ENCODE measurements around the gene PPP1R1C.

Gene PPP1R1C

DNA sequence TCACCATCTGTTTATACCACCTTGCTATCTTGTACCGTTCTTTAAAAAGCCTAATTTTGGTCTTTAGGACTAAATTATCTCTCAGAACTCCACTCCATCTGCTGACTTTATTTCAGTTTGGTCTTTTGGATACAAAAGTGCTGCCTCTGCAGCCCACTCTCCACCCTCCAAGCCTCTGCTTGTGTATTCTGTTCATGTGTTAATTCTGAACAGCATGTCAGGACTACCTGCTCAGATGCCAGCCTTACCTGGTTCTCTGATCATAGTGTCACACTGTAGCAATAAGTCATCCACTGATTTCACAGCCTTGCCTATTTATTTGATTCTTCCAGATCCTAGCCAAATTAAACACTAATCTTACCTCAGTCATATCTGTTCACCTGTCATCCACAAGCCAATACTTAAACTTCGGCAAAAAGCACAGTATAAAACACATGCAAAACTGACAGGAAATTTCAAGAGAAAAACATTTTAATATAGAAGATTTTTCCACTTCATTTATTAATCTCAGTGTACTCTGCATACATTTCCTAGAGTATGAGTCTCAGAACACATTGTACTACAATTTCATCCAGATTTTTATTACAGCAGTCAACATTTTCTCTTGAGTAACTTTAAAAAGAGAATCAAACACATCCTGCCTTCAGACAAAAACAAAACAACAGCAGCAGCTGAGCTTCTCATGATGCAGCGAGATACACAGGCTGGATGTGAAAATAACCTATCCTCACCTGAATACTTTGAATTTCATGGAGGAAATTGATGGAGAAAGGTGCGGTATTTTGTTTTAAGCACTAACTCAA is 64.9 kb downstream of the PPP1R1C start:
- H3K79me2 ChIP-seq (ENCODE audit: control insufficient read depth, low read length): no peaks in the 10 kb centered on the region
- no peaks in the 10 kb centered on the region for H3F3A ChIP-seq (ENCODE audit: control insufficient read depth, insufficient read depth)
- H3K9me3 ChIP-seq (ENCODE audit: control insufficient read depth, insufficient read depth, low read length): no peaks in the 10 kb centered on the region
- no peak overlapping the region for H3K27ac ChIP-seq (ENCODE audit: low read depth, low read length)
- H3K9me2 ChIP-seq (replicated peaks; ENCODE audit: control insufficient read depth, low read length): no peaks in the 10 kb centered on the region
- no peaks in the 10 kb centered on the region for H3K27me3 ChIP-seq (ENCODE audit: control insufficient read depth, low read length)
- no peaks in the 10 kb centered on the region for H3K36me3 ChIP-seq (ENCODE audit: control insufficient read depth, low read length)
- no peaks in the 10 kb centered on the region for H3K4me1 ChIP-seq (ENCODE audit: control insufficient read depth, low read length)
- no peak overlapping the region for H3K4me3 ChIP-seq (ENCODE audit: low read length)
- H3K4me2 ChIP-seq (ENCODE audit: low read length): no peak overlapping the region
- no peaks in the 10 kb centered on the region for H4K20me1 ChIP-seq (ENCODE audit: control insufficient read depth, insufficient read depth, low read depth, low read length)
- no peak for TF ChIP-seq EZH2phosphoT487 (IDR thresholded peaks at IDR 0.05; ENCODE audit: borderline replicate concordance, low read length)
- TF ChIP-seq, protein P1, sequence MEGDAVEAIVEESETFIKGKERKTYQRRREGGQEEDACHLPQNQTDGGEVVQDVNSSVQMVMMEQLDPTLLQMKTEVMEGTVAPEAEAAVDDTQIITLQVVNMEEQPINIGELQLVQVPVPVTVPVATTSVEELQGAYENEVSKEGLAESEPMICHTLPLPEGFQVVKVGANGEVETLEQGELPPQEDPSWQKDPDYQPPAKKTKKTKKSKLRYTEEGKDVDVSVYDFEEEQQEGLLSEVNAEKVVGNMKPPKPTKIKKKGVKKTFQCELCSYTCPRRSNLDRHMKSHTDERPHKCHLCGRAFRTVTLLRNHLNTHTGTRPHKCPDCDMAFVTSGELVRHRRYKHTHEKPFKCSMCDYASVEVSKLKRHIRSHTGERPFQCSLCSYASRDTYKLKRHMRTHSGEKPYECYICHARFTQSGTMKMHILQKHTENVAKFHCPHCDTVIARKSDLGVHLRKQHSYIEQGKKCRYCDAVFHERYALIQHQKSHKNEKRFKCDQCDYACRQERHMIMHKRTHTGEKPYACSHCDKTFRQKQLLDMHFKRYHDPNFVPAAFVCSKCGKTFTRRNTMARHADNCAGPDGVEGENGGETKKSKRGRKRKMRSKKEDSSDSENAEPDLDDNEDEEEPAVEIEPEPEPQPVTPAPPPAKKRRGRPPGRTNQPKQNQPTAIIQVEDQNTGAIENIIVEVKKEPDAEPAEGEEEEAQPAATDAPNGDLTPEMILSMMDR (IDR thresholded peaks at IDR 0.05; ENCODE audit: low read depth, low read length, poor library complexity, severe bottlenecking): no peak

DNA sequence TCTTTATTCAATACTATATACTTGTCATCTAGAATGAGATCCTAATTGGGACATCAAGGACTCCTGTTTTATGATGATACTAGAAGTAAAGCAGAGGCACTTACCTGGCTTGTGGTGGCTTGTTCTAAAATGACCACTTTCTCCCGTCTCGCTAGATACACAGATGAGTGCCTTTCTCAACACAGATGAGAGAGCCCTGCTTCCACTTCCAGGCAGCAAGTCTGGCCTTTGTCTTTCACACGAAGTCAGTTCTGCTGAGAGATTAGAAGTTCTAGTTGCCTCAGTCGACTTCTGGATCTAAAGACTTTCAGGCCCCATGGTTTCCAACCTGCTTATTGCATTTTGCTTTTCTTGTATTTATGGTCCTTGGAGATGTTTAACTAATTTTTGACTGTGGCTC is 70.3 kb downstream of the PPP1R1C start:
- Histone ChIP-seq H4K20me1 (ENCODE audit: control insufficient read depth, insufficient read depth, low read depth, low read length) (no peaks in the 10 kb centered on the region), H3K27me3 (ENCODE audit: control insufficient read depth, low read length) (no peaks in the 10 kb centered on the region), H3K36me3 (ENCODE audit: control insufficient read depth, low read length) (no peaks in the 10 kb centered on the region), H3K9me2 (replicated peaks; ENCODE audit: control insufficient read depth, low read length) (no peaks in the 10 kb centered on the region), H3K79me2 (ENCODE audit: control insufficient read depth, low read length) (no peaks in the 10 kb centered on the region), H3K4me2 (ENCODE audit: low read length) (no peak overlapping the region), H3K9me3 (ENCODE audit: control insufficient read depth, insufficient read depth, low read length) (no peaks in the 10 kb centered on the region), H3K4me3 (ENCODE audit: low read length) (no peak overlapping the region), H3K4me1 (ENCODE audit: control insufficient read depth, low read length) (no peaks in the 10 kb centered on the region), H3F3A (ENCODE audit: control insufficient read depth, insufficient read depth) (no peaks in the 10 kb centered on the region), H3K27ac (ENCODE audit: low read depth, low read length) (no peak overlapping the region)
- TF ChIP-seq EZH2phosphoT487 (IDR thresholded peaks at IDR 0.05; ENCODE audit: borderline replicate concordance, low read length): no peak
- TF ChIP-seq, protein P1 (IDR thresholded peaks at IDR 0.05; ENCODE audit: low read depth, low read length, poor library complexity, severe bottlenecking): no peak

DNA sequence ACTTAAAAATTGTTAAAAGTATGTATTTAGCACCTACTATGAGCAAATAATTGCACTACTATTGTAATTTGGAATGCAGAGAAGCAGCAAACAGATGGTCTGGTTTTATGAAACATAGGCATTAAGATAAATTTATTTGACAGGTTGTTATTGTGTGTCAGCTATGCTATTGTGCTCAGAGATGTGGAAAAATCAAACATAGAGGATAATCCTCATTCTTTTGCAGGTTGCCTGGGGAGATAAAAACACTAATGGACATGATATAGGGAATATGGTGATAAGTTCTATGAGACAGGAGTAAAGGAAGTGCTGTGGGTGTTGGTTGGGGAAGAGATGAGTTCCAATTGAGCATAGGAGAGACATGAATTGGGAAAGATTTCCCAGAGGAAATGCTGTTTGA is 71.3 kb downstream of the PPP1R1C start:
- H3K27me3 ChIP-seq (ENCODE audit: control insufficient read depth, low read length): no peaks in the 10 kb centered on the region
- no peaks in the 10 kb centered on the region for H3K79me2 ChIP-seq (ENCODE audit: control insufficient read depth, low read length)
- no peaks in the 10 kb centered on the region for H3K36me3 ChIP-seq (ENCODE audit: control insufficient read depth, low read length)
- TF ChIP-seq, protein P1 (IDR thresholded peaks at IDR 0.05; ENCODE audit: low read depth, low read length, poor library complexity, severe bottlenecking): no peak
- TF ChIP-seq EZH2phosphoT487 (IDR thresholded peaks at IDR 0.05; ENCODE audit: borderline replicate concordance, low read length): no peak
- no peak overlapping the region for H3K4me2 ChIP-seq (ENCODE audit: low read length)
- no peaks in the 10 kb centered on the region for H3K9me2 ChIP-seq (replicated peaks; ENCODE audit: control insufficient read depth, low read length)
- H3K27ac ChIP-seq (ENCODE audit: low read depth, low read length): no peak overlapping the region
- H3K9me3 ChIP-seq (ENCODE audit: control insufficient read depth, insufficient read depth, low read length): no peaks in the 10 kb centered on the region
- H4K20me1 ChIP-seq (ENCODE audit: control insufficient read depth, insufficient read depth, low read depth, low read length): no peaks in the 10 kb centered on the region
- no peaks in the 10 kb centered on the region for H3F3A ChIP-seq (ENCODE audit: control insufficient read depth, insufficient read depth)
- no peaks in the 10 kb centered on the region for H3K4me1 ChIP-seq (ENCODE audit: control insufficient read depth, low read length)
- H3K4me3 ChIP-seq (ENCODE audit: low read length): no peak overlapping the region
